SH-SY5Y (cell line): ENCODE data around the gene ACTR2.

Experiments used
- GATA2 ChIP-seq: IDR thresholded peaks from 2 replicates; pipeline ENCODE4 v1.6.1; 2011; ENCODE audit warnings: mild to moderate bottlenecking, low read depth, low read length
- GATA3 ChIP-seq: IDR thresholded peaks from 2 replicates; pipeline ENCODE4 v1.6.1; 2011; ENCODE audit warnings: low read depth, mild to moderate bottlenecking, low read length, moderate library complexity

DNA sequence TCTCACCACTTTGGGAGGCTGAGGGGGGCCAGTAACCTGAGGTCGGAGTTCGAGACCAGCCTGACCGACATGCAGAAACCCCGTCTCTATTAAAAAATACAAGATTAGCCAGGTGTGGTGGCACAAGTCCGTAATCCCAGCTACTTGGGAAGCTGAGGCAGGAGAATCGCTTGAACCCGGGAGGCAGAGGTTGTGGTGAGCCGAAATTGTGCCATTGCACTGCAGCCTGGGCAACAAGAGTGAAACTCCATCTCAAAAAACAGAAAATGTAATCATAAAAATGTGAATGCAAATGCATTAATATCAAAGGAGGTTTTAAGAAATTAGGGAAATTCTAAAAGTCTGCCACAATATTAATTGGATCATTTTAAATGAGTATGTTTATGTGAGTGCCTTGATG lies 45.7 kb downstream of the ACTR2 start:
- TF ChIP-seq GATA3 (no peak), GATA2 (no peak)
